DOHH2 (cell line): ENCODE results near the gene ZNF273.

Experiments used
- H3F3A ChIP-seq: fragments of 200-600 bp; sonication (generic), shearing (Covaris generic); 2 replicates; pipeline ENCODE4 v1.6.0; 2016; ENCODE audit warnings: antibody characterized with exemption, mild to moderate bottlenecking; ENCODE audit not compliant: control insufficient read depth, insufficient read depth
- H3K27ac ChIP-seq: fragments of 200-600 bp; sonication (generic); 2 replicates; pipeline ENCODE4 v1.5.1; 2014; ENCODE audit warnings: low read depth, mild to moderate bottlenecking, low read length, moderate library complexity
- H3K27me3 ChIP-seq: fragments of 200-600 bp; sonication (generic); 2 replicates; pipeline ENCODE4 v1.6.1; 2014; ENCODE audit warnings: mild to moderate bottlenecking, low read length, mixed read lengths; ENCODE audit not compliant: control insufficient read depth
- H3K36me3 ChIP-seq: fragments of 200-600 bp; sonication (generic); 2 replicates; pipeline ENCODE4 v1.6.1; 2014; ENCODE audit warnings: mild to moderate bottlenecking, low read length, moderate library complexity, mixed read lengths; ENCODE audit not compliant: control insufficient read depth
- H3K4me1 ChIP-seq: fragments of 200-600 bp; sonication (generic); 2 replicates; pipeline ENCODE4 v1.6.1; 2014; ENCODE audit warnings: mild to moderate bottlenecking, low read length, mixed read lengths; ENCODE audit not compliant: control insufficient read depth
- H3K4me2 ChIP-seq: fragments of 200-600 bp; sonication (generic); 2 replicates; pipeline ENCODE4 v1.6.0; 2014; ENCODE audit warnings: mild to moderate bottlenecking, low read length, moderate library complexity
- H3K4me3 ChIP-seq: fragments of 200-600 bp; sonication (generic); 2 replicates; pipeline ENCODE4 v1.5.1; 2014; ENCODE audit warnings: mild to moderate bottlenecking, low read length, mixed read lengths
- H3K79me2 ChIP-seq: fragments of 200-600 bp; sonication (generic); 2 replicates; pipeline ENCODE4 v1.6.1; 2014; ENCODE audit warnings: mild to moderate bottlenecking, low read length, mixed read lengths; ENCODE audit not compliant: control insufficient read depth
- H3K9me2 ChIP-seq: fragments of 200-600 bp; sonication (generic); replicated peaks from 2 replicates; pipeline ENCODE4 v1.6.1; 2014; ENCODE audit warnings: mild to moderate bottlenecking, low read length, mixed read lengths; ENCODE audit not compliant: control insufficient read depth
- H3K9me3 ChIP-seq: fragments of 200-600 bp; sonication (generic); 2 replicates; pipeline ENCODE4 v1.6.1; 2014; ENCODE audit warnings: antibody characterized with exemption, low read length, mixed read lengths; ENCODE audit not compliant: control insufficient read depth, insufficient read depth
- H4K20me1 ChIP-seq: fragments of 200-600 bp; sonication (generic); 2 replicates; pipeline ENCODE4 v1.6.0; 2014; ENCODE audit warnings: low read depth, mild to moderate bottlenecking, antibody characterized with exemption, low read length, moderate library complexity; ENCODE audit not compliant: control insufficient read depth, insufficient read depth
- EZH2phosphoT487 ChIP-seq: fragments of 200-600 bp; sonication (generic); IDR thresholded peaks from 2 replicates; pipeline ENCODE4 v1.6.1; 2017; ENCODE audit warnings: borderline replicate concordance, mild to moderate bottlenecking, antibody characterized with exemption, low read length, moderate library complexity, mixed read lengths
- TF ChIP-seq, protein P1 (sequence below): fragments of 200-600 bp; sonication (generic); IDR thresholded peaks from one replicate; pipeline ENCODE4 v1.5.1; 2014; ENCODE audit warnings: antibody characterized with exemption, mild to moderate bottlenecking, low read depth, low read length; ENCODE audit not compliant: poor library complexity, severe bottlenecking

The ZNF273 gene

DNA sequence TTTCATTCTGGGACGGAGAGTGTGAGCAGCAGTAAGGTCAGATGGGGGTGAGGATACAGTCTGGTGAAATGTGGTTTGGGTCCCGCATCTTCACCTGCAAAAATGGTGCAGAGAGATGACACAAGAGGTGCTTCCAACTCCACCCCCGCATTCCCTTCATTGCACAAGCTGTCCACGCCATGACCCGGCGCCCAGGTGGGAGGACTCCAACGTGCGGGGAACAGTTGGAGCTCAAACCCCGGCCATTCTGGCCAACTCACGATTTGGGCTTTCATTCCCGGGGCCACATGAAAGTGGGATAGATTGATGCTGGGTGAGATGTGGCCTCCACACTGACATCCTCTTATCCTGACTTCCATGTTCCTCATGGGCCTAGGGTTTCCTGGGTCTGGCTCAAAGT lies 34.6 kb upstream of the ZNF273 start:
- no peak overlapping the region for H3K27ac ChIP-seq
- H3K36me3 ChIP-seq = no peaks in the 10 kb centered on the region
- TF ChIP-seq EZH2phosphoT487 = no peak
- TF ChIP-seq, protein P1, sequence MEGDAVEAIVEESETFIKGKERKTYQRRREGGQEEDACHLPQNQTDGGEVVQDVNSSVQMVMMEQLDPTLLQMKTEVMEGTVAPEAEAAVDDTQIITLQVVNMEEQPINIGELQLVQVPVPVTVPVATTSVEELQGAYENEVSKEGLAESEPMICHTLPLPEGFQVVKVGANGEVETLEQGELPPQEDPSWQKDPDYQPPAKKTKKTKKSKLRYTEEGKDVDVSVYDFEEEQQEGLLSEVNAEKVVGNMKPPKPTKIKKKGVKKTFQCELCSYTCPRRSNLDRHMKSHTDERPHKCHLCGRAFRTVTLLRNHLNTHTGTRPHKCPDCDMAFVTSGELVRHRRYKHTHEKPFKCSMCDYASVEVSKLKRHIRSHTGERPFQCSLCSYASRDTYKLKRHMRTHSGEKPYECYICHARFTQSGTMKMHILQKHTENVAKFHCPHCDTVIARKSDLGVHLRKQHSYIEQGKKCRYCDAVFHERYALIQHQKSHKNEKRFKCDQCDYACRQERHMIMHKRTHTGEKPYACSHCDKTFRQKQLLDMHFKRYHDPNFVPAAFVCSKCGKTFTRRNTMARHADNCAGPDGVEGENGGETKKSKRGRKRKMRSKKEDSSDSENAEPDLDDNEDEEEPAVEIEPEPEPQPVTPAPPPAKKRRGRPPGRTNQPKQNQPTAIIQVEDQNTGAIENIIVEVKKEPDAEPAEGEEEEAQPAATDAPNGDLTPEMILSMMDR = no peak
- no peaks in the 10 kb centered on the region for H4K20me1 ChIP-seq
- H3K9me3 ChIP-seq = peaks cover 11% of the 10 kb centered on the region; the same call in 1 of the 2 replicates
- H3K79me2 ChIP-seq = no peaks in the 10 kb centered on the region
- no peaks in the 10 kb centered on the region for H3K27me3 ChIP-seq
- H3K4me3 ChIP-seq = no peak overlapping the region
- H3K4me1 ChIP-seq = no peaks in the 10 kb centered on the region
- H3K9me2 ChIP-seq = no peaks in the 10 kb centered on the region; the same call in 1 of the 2 replicates
- H3F3A ChIP-seq = no peaks in the 10 kb centered on the region
- no peak overlapping the region for H3K4me2 ChIP-seq

DNA sequence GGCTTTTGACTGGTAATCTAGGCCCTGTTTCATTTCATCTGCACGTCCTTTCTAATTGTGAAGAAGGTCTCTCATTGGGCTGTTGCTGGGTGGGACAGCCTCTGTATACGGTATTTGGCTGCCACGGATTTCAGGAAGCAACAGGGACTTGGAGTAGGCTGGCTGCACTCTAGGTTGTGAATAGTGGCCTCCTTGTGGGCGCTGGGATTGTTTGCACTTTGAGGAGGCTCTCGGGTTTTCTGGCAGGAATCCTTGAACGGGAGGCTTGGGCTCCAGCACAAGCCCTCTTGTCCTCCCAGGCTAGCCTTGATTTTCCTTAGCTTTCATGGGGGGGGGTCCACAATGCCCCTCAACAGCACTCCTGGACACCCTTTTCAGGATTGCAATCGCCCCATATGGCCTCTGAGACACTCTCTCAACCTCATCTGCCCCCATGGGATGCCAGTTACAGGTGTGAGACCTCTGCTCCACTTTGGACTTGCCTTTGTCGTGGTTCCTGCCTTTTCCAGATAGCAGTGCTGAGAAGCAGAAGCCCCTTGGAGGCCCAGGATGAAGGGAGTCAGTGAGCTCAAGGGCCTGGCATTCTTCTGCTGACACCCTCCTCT lies 33.9 kb upstream of the ZNF273 start:
- no peak overlapping the region for H3K27ac ChIP-seq
- H3K36me3 ChIP-seq = no peaks in the 10 kb centered on the region
- no peaks in the 10 kb centered on the region for H3K27me3 ChIP-seq
- H4K20me1 ChIP-seq = no peaks in the 10 kb centered on the region
- no peak for TF ChIP-seq EZH2phosphoT487
- TF ChIP-seq, protein P1 = no peak
- peaks cover 14% of the 10 kb centered on the region; the same call in 1 of the 2 replicates for H3K9me3 ChIP-seq
- no peaks in the 10 kb centered on the region; the same call in 1 of the 2 replicates for H3K9me2 ChIP-seq
- no peaks in the 10 kb centered on the region for H3K4me1 ChIP-seq
- no peak overlapping the region for H3K4me2 ChIP-seq
- no peaks in the 10 kb centered on the region for H3K79me2 ChIP-seq
- no peaks in the 10 kb centered on the region for H3F3A ChIP-seq
- H3K4me3 ChIP-seq = no peak overlapping the region

DNA sequence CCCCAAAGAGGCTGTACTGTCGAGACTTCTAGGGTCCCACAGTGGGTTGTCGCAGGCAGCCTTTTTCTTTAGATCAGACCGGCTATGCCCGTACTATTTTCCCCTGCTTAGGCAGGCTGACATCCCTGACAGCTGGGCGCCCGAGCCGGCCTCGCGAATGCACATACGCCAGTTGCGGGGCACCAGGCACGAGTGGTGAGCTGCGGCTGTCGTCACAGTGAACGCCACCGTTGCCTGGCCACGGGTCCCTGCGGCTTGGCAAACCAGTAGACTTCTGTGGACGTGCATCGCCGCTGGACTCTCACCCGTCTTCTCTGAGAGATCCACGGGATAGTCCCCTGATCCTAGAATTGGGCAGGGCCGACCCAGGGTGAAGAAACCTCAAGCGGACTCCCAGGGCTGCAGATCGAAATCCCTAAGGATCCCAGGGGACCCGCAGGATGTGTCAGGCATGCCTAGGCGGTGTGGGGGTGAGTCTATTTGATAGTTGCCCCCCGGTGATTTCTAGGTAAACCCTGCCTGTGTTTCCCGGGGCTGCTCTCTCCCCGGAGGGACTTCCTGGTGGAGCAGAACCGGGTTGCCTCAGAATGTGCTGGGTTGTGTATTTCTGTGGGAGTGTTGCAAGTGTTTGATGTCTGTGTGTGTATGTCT lies 33.0 kb upstream of the ZNF273 start:
- no peak overlapping the region for H3K4me3 ChIP-seq
- no peaks in the 10 kb centered on the region for H3K27me3 ChIP-seq
- no peaks in the 10 kb centered on the region for H3F3A ChIP-seq
- no peaks in the 10 kb centered on the region for H3K36me3 ChIP-seq
- H3K4me1 ChIP-seq = no peaks in the 10 kb centered on the region
- peaks cover 14% of the 10 kb centered on the region; the same call in 1 of the 2 replicates for H3K9me3 ChIP-seq
- no peaks in the 10 kb centered on the region for H3K79me2 ChIP-seq
- H3K9me2 ChIP-seq = no peaks in the 10 kb centered on the region; the same call in 1 of the 2 replicates
- no peaks in the 10 kb centered on the region for H4K20me1 ChIP-seq
- H3K27ac ChIP-seq = no peak overlapping the region
- H3K4me2 ChIP-seq = no peak overlapping the region
- TF ChIP-seq, protein P1 = no peak
- no peak for TF ChIP-seq EZH2phosphoT487
